Myocyte (in vitro differentiated cells): ENCODE data around the gene SRRM1. TPM values are rescaled to one million over a fixed set of nuclear protein-coding genes. Genes with fewer than 3 reads are reported as not detected.

Experiments used
- DNase-seq: peaks from one replicate; pipeline ENCODE4 v3.0.0-alpha.2; 2012; ENCODE audit warnings: low read depth
- polyA plus RNA-seq: library from polyadenylated mRNA; unstranded; fragments of >200 nt; gene quantifications from one replicate; pipeline ENCODE4 v1.2.1, GENCODE V29; 2012; ENCODE audit warnings: missing spikeins
- total RNA-seq: library from RNA; depleted of rRNA; stranded (reverse); fragments of >200 nt; gene quantifications from 2 replicates; pipeline ENCODE4 v1.2.3, GENCODE V29; 2014

Gene SRRM1, protein sequence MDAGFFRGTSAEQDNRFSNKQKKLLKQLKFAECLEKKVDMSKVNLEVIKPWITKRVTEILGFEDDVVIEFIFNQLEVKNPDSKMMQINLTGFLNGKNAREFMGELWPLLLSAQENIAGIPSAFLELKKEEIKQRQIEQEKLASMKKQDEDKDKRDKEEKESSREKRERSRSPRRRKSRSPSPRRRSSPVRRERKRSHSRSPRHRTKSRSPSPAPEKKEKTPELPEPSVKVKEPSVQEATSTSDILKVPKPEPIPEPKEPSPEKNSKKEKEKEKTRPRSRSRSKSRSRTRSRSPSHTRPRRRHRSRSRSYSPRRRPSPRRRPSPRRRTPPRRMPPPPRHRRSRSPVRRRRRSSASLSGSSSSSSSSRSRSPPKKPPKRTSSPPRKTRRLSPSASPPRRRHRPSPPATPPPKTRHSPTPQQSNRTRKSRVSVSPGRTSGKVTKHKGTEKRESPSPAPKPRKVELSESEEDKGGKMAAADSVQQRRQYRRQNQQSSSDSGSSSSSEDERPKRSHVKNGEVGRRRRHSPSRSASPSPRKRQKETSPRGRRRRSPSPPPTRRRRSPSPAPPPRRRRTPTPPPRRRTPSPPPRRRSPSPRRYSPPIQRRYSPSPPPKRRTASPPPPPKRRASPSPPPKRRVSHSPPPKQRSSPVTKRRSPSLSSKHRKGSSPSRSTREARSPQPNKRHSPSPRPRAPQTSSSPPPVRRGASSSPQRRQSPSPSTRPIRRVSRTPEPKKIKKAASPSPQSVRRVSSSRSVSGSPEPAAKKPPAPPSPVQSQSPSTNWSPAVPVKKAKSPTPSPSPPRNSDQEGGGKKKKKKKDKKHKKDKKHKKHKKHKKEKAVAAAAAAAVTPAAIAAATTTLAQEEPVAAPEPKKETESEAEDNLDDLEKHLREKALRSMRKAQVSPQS
- total RNA-seq, result 58.6 and 63.5 TPM in 2 replicates
- 55.5 TPM for polyA plus RNA-seq

DNA sequence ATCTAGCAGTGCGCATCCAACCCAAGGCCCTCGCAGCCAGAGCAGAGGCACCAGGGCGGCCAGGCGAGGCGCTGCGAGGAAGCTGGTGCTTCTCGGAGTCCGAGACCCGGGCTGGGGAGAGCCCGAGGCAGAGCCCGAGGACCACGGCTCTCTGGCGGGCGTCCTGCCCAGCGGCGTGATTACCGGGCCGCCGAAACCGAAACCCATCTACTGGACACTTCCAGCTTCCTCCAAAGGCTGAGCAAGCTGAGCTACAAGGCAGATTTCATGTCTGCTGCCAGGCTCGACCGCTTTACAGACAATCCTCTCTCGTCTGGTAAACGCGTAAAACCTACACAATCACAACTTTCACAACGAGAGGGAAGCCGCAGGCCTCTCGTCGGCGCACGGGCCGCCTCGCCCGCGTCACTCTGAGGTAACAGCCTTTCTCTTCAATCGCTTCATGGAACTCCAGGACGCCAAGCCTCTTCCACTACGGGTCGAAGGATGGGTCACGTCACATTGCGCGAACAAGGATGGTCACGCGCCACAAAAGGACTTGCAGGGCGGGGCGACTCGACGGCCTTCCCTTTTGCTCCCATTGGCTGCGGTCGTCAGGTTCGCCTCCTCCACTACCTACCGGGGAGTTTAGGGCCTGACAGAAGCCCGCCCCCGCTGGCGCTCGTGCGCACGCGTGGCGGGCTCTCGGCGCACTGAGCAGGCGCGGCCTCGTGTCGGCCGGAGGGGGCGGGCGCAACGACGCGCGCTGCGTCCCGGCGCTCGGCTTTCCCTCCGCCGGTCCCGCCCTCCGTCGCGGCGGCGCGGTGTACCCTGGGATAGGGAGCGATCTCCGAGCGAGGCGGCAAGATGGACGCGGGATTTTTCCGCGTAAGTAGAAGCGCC lies at the start of gene SRRM1:
Gene SRRM1, plus strand, starts transcription at position 822 of the 882 bp plus-strand sequence. Its CDS starts 25 bp downstream, at position 847.
- peak; percentile 100 for DNase-seq

DNA sequence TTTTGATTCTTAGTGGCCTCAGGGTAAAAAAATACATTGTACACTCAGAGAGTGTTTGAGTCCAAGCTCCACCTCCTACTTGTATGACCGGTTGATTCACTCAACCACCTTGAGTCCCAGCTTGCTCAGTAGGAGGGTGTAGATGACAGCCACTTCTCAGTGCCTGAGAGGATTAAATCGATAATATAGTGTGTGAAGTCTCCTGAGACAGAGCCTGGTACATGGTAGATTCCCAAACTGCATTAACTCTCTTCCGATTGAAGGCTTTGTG lies 48.8 kb upstream of the SRRM1 start:
- no peak for DNase-seq

- DNase-seq, result no peak
These were observed 46.7 kb upstream of the SRRM1 start for GRCh38 chr1:24596401-24596880.

GRCh38 chr1:24599265-24599664 lies 43.8 kb upstream of the SRRM1 start:
- DNase-seq, result no peak

- DNase-seq, result no peak
These were observed 42.6 kb upstream of the SRRM1 start for GRCh38 chr1:24600551-24600950.

DNA sequence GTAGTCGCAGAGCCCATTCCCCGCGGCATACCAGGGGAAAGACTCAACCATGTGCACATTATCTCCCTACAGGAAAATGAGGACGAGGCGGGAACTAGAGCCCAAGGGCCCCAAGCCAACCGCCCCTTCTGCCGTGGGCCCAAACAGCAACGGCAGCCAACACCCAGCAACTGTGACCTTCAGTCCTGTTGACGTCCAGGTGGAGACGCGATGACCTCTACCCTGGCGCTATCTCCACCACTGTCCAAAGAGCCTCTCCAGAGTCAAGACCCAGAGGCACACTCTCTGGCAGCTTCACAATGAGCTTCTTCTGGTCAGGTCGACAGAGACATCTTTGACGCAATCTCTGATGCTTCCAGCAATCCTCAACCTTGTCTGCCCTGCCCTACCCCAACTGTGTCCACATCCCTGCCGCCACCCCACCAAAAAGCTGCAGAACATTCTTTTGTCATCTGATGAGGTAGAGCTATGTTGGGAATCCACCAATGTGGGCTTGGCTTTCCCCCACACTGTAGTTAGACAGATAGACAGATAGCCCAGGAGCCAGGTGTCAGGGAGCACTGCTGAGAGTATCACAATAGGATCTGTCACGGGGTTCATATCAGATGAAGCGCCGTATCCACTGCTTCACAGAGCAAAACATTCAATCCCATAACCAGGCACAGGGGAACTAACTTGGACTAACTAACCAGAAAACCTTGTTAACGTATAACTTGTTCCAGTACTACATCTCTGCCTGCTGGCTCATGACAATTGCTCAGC lies 37.4 kb upstream of the SRRM1 start:
- peak; percentile 18 for DNase-seq

DNA sequence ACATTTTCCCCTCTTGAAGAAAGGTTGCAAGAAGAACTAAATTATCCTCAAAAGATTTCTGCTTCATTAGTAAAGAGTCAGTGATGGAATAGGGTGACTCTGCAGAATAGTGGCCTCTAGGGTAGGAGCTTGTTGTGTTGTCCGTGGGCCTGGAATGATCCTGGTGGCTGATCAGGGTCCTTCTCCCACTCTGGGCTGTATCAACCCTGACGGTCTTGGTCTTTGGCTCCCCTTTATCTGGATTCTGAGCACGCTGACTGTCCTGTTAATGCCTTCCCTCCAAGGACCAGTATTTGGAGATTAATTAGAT lies 36.9 kb upstream of the SRRM1 start:
- DNase-seq, result no peak

- DNase-seq, result no peak
These were observed 36.5 kb upstream of the SRRM1 start for GRCh38 chr1:24606621-24607020.

DNA sequence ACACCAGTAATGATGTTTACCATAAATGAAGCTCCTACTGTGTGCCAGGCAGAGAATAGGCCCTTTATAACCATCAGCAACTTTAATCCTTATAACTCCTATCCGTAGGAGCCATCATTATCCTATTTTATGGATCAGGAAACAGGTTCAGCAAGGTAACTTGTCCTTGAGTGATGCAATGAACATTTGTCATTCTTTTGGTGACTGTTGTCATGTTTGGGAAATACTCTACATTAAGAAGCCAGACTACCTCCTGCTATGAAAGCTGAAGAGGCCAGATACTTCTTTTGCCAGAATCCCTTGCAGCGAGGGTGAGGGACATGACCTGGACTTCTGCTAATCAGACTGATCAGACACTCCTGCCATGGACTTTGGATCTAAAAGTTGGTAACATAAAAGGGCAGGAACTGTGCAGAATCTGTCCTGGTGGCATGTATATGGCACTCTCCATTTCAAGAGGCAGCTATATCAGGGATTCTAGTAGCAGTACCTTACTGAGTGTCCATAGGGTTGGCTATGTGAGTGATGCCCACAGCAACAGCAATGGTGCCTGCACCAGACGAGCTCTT lies 33.1 kb upstream of the SRRM1 start:
- DNase-seq, result no peak

GRCh38 chr1:24619376-24619775 lies 23.7 kb upstream of the SRRM1 start:
- no peak for DNase-seq

- no peak for DNase-seq
These were observed 22.4 kb upstream of the SRRM1 start for GRCh38 chr1:24620678-24621077.

DNA sequence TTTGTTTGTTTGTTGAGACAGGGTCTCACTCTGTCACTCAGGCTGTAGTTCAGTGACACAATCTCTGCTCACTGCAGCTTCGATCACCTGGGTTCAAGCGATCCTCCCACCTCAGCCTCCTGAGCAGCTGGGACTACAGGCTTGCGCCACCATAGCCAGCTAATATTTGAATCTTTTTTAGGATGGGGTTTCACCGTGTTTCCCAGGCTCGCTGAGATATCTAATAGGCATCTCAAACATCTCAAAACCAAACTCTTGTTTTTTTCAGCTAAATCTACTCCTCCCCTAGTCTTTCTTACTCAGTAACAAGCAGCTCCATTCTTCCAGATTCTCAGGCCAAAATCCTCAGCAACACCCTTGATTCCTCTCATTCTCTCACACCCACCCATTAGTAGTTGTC lies 22.0 kb upstream of the SRRM1 start:
- DNase-seq, result no peak

GRCh38 chr1:24622218-24622617 lies 20.9 kb upstream of the SRRM1 start:
- no peak for DNase-seq

GRCh38 chr1:24632832-24633175 lies 10.3 kb upstream of the SRRM1 start:
- DNase-seq, result no peak

DNA sequence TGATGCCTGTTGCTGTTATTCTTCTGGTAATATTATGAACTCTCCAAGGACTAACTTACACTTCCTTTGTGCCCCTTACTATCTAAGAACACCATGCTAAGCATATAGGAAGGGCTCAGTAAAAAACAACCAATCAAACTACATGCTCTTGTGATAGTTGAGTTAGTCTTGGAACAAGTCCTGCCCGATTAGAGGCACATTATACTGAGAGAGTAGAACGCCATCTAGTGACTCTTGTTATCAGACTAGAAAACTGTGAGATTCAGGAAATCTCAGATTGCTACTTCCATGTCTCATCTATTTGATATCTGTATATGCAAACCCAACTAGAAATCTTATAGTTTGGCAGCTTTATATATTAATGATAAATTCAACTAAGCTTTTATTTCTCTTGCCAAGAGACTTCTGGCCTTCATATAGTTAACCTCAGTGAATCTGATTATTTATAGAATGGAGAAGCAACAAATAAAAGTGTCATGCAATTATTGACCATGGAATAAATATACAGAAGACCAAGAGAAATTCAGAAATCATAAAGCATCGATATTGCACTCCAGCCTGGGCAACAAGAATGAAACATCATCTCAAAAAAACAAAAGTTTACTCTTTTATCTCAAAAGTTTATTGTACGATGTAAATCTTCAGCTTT lies 7.8 kb upstream of the SRRM1 start:
- peak; percentile 67 for DNase-seq

DNA sequence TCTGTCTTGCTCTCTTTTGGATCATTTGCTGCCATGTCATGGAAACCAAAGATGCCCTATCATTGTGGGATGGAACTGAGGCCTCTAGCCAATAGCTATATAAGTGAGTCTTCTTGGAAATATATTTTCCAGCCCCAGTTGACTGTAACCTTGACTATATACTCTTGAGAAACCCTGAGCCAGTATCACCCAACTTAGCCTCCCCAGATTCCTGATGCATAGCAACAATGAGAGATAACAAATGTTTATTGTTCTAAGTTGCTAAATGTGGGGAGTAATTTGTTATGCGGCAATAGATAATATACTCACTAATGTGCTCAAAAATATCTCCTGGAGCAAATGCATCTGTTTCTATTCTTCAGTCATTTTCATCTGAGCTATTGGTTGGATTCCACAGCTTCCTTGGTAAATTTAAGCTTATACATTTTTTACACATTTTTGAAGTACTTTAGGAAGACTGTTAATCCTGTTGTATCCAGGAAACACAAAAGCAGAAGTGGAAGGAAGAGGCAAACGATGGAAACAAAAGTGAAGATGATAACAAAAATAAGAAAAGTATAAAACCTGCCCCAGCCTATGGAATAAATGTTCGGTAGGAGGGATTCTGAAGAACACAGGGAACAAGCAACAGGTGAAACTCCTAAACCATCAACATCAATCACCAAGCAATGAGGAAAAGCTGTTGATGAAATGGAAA lies 6.3 kb upstream of the SRRM1 start:
- no peak for DNase-seq

GRCh38 chr1:24639094-24639493 lies 4.0 kb upstream of the SRRM1 start:
- no peak for DNase-seq

- DNase-seq, result no peak
These were observed 3.2 kb upstream of the SRRM1 start for GRCh38 chr1:24639881-24640280.

DNA sequence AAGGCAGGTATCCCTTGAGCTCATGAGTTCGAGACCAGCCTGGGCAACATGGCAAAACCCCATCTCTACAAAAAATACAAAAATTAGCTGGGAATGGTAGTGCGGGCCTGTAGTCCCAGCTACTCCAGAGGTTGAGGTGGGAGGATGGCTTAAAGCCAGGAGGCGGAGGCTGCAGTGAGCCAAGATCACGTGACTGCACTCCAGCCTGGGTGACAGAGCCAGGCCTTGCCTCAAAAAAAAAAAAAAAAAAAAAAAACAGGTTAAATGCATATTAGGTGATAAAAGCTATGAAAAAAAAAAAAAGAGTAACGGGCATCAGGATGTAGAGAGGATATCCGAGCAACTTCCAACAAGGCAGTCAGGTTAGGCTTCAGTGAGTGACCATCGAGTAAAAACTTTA lies 2.8 kb upstream of the SRRM1 start:
- DNase-seq, result no peak
